ENCODE results near the gene OR52E2. TPM values are rescaled to one million over a fixed set of nuclear protein-coding genes. Genes with fewer than 3 reads are reported as not detected.
A peak's percentile ranks its signal among the peaks of the same experiment; 100 is the strongest.

The OR52E2 gene
- total and polyA plus RNA-seq, 2 of the 4 experiments (the other 2 are of a cell fraction) = not detected

DNA sequence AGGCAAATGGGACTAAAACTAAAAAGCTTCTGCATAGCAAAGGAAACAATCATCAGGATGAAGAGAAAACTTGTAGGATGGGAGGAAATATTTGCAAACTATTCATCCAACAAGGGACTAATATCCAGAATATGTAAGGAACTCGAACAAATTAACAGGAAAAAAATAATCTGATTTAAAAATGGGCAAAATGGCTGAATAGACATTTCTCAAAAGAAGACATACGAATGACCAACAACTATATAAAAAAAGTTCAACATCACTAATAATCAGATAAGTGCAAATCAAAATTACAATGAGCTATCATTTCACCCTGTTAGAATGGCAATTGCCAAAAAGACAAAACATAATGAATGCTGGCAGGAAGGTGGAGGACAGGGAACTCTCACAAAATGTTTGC lies 22.0 kb upstream of the OR52E2 start:
- H3K9me1 ChIP-seq (ENCODE audit: insufficient read depth, low read length) = no peaks in the 10 kb centered on the region
- no peak overlapping the region for H3K4ac ChIP-seq (ENCODE audit: low read depth, low read length)
- BruUV-seq (replicated peaks) = no TSS peak
- H4K91ac ChIP-seq (ENCODE audit: insufficient read depth, low read depth, low read length) = no peak overlapping the region
- DNase-seq = no peak
- no CpG with 5 or more reads among the region's 2 CpGs for WGBS, 2 experiments (ENCODE audit: extremely low coverage in 2 of 2, insufficient read length in 1 of 2)
- H3K14ac ChIP-seq (replicated peaks; ENCODE audit: low read depth, low read length) = no peak overlapping the region
- intact Hi-C loops (cut with micrococcal nuclease) = no loop called here
- H3K9me3 ChIP-seq (ENCODE audit: control insufficient read depth, insufficient read depth, low read length) = no peaks in the 10 kb centered on the region
- no peaks in the 10 kb centered on the region for H3K4me1 ChIP-seq (ENCODE audit: control insufficient read depth, insufficient read depth, low read length)
- H2BK15ac ChIP-seq (ENCODE audit: low read depth, low read length) = no peak overlapping the region
- no peak overlapping the region for H3K23ac ChIP-seq (ENCODE audit: low read depth, low read length)
- no peak overlapping the region for H2AK9ac ChIP-seq (replicated peaks; ENCODE audit: low read depth, low read length, poor library complexity)
- H3K56ac ChIP-seq (ENCODE audit: extremely low read depth, insufficient read depth, low read length) = no peak overlapping the region
- H3K36me3 ChIP-seq (ENCODE audit: control insufficient read depth, insufficient read depth, low read length) = no peaks in the 10 kb centered on the region
- H3K79me1 ChIP-seq (ENCODE audit: low read depth in 1 of 2, low read length in 2 of 2) = no peaks in the 10 kb centered on the region
- TF ChIP-seq MAFK (IDR thresholded peaks at IDR 0.05; ENCODE audit: low read depth, low read length) (peak; percentile 21; the same call in 1 of the 2 replicates), SMC3 (IDR thresholded peaks at IDR 0.05; ENCODE audit: low read depth, low read length) (no peak)
- H3K18ac ChIP-seq (ENCODE audit: low read depth, low read length) = no peak overlapping the region
- no peak overlapping the region for H4K8ac ChIP-seq (ENCODE audit: low read depth in 2 of 2, low read length in 2 of 2)
- ChIA-PET POLR2A (ENCODE audit: unreplicated experiment) (no interaction called here), CTCF (interaction anchor here (1.4 kb wide), 1 partner anchor 12 kb away, joined by 3 read pairs; no protein-coding TSS in a partner anchor)
- H4K20me1 ChIP-seq (ENCODE audit: insufficient read depth, low read length) = no peaks in the 10 kb centered on the region
- H3K4me3 ChIP-seq (ENCODE audit: insufficient read depth, low read depth, low read length) = no peak overlapping the region
- H2BK5ac ChIP-seq (ENCODE audit: low read depth, low read length, poor library complexity, severe bottlenecking) = no peak overlapping the region
- no peak overlapping the region for H2AK5ac ChIP-seq (ENCODE audit: low read depth, low read length)
- H3K9ac ChIP-seq (ENCODE audit: low read depth, low read length) = no peak overlapping the region
- dilution Hi-C loops (cut with HindIII; ENCODE audit: low sequenced_read_pairs, unreplicated experiment) = no loop called here
- in situ Hi-C loops (cut with MboI; ENCODE audit: low sequenced_read_pairs) = no loop called here
- no peak overlapping the region for H3K27ac ChIP-seq (ENCODE audit: insufficient read depth, low read length)
- H2BK120ac ChIP-seq (ENCODE audit: low read depth, low read length) = no peak overlapping the region
- H2AFZ ChIP-seq (replicated peaks; ENCODE audit: low read length, poor library complexity) = no peak overlapping the region
- ATAC-seq (ENCODE audit: low read depth) = no peak
- H4K5ac ChIP-seq (ENCODE audit: low read depth, low read length) = no peak overlapping the region
- no peak overlapping the region for H3K4me2 ChIP-seq (ENCODE audit: low read depth, low read length)
- H2BK20ac ChIP-seq (ENCODE audit: low read depth, low read length) = no peak overlapping the region
- H3K27me3 ChIP-seq (ENCODE audit: control insufficient read depth, insufficient read depth, low read length) = no peaks in the 10 kb centered on the region
